ENCODE data around the gene PLEKHH1.
"Not testable (repeated sequence)": the region's sequence is repeated elsewhere in the genome, so short reads cannot be mapped to it uniquely, and the experiment has no call there.

The PLEKHH1 gene

GRCh38 chr14:67537736-67538135 lies 4.6 kb downstream of the PLEKHH1 start:
- no peak for DNase-seq

DNA sequence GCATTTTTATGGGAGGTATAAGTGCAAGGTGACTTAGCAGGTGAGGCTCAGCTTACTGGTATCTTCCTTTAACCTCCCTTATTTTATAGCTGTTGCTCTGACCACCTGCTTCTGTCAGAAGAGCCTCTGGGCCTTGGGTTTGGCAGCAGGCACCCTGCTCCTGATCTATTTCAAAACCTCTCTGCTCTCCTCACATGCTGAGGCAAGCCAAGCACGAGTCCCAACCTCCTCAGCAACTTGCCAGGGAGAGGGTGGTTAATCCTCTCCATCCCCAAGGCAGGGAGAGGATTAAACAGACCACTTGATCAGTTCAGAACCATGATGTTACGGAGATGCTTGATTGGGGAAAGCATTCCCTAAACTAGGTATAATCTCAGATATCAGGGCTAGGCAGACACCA lies 5.4 kb downstream of the PLEKHH1 start:
- DNase-seq, result no peak

GRCh38 chr14:67539116-67539515 lies 6.0 kb downstream of the PLEKHH1 start:
- no peak for DNase-seq

- no peak for DNase-seq
Observed at GRCh38 chr14:67541448-67542387, 8.6 kb downstream of the PLEKHH1 start.

- DNase-seq, result not testable (repeated sequence)
Observed at GRCh38 chr14:67542620-67543019, 9.5 kb downstream of the PLEKHH1 start.

DNA sequence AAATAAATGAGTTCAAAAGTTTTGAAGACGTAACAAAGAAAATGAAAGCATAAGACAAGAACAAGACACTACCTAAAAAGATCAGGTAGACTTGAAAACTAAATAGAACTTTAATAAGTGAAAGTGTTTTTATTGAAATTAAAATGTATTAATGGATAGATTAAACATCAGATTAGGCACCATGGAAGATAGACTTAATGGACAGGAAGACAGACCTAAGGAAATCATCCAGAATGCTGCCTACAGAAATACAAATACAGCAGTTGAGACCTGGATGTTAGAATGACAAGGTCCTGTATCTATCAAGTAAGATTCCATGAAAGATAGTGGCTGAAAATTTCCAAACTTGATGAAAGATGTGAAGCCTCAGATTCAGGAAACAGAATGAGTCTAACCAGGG lies 11.5 kb downstream of the PLEKHH1 start:
- no peak for DNase-seq

DNA sequence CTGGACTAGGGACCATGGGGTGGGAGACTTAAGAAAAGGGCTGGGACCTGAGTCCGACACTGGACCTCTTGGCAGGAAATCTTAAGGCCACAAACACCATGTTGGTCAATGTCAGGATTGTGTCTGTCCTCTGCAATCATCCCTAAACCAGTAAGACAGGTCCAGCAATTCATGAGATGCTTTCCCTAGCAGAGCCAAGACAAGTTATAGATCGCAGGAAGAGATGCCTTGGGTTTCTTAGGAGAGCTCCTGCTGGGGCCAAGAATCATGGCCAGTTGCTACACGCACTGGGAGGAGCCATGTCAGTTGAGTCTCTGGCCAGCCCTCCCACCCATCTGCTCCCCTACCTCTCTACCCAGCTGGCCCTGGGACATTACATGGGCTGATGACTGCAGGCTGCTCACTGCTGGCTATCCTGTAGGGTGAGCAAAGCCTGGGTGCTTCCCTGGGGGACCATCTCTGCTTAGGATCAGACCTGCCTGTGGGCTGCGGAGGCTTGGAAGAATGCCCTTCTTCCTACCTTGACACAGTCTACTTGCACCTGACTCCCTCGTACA lies 14.2 kb downstream of the PLEKHH1 start:
- DNase-seq, result no peak

DNA sequence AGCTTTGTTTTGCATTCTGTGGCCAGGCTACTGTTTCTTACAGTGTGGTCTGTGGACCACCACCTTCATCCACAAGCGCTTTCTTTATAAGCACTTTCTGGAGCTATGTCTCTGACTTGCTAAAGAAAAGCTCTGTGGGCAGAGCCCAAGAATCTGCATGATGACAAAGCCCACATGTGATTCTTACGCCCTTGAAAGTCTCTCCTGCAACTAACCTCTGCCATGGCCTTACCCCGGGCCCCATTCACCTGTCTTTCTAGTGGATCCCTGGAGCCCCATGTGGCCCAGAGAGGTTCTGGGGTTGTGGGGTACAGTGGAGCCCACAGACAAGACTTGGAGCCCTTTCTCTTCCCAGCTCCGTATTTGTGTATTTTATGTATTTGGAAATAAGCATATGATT lies 16.6 kb downstream of the PLEKHH1 start:
- DNase-seq, result no peak

DNA sequence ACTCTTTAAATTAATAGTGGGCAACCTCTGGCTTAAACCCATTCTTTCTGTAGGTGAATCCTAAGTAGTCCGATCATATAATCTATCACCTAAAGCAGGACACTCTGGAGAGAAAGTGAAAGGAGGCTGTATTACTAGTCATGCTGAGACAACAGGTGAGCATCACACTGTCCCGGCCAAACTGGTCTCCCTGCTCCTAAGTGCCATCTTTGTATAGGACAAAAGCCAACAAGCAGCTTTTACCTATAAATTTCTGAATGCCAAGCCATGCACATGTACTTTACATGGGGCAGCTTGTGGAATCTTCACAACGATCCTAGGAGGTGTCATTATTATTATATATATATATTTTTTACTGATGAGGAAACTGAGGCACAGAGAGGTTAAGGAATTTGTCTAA lies 18.0 kb downstream of the PLEKHH1 start:
- no peak for DNase-seq

DNA sequence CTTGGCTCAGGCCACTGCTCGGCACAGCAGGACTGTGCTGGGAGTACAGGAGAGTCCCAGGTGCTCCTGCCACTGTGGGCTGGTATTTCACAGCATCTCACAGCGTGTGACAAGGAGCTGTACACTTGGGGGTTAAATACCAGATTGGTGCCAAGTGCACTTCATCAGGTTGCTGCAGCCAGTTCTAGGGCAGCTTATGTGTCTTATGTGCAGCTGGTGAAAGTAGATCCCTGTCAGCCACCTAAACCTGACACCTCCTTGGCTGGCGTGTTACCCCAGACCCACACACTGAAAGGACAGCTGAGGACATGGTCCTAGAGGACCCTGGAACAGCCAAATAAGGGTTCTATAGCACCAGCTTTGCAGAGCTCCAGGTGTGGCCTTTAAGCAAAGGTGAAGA lies 18.9 kb downstream of the PLEKHH1 start:
- no peak for DNase-seq

GRCh38 chr14:67553547-67553946 lies 20.5 kb downstream of the PLEKHH1 start:
- no peak for DNase-seq

- no peak for DNase-seq
Observed at GRCh38 chr14:67554341-67554740, 21.3 kb downstream of the PLEKHH1 start.

DNA sequence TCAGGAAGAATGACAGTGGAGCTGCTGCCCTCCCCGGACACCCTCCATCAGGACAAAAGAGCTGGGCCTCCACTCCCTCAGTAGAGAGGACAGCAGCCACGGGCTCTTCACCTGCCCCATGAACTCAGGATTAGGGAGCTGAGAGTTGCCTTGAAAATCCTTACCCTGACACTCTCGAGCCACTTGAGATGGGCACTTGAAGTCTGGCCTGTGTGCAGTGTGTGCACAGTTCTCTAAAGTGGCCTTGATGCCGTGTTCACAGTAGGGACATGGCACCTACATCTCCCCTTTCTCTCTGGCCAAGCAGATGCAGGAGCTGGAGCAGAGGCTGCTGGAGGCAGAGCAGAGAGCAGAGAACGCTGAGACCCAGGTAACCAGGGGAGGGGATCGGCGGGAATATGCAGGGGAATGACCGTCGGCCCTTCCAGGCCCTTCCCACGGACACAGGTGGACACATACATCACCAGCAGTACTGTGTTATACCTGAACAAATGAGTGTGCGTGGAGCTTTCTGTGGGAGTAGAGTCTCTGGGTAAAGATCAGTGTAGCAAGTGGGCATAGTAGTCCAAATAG lies 22.5 kb downstream of the PLEKHH1 start:
- DNase-seq, result no peak

- DNase-seq, result no peak
Observed at GRCh38 chr14:67556671-67557070, 23.6 kb downstream of the PLEKHH1 start.

DNA sequence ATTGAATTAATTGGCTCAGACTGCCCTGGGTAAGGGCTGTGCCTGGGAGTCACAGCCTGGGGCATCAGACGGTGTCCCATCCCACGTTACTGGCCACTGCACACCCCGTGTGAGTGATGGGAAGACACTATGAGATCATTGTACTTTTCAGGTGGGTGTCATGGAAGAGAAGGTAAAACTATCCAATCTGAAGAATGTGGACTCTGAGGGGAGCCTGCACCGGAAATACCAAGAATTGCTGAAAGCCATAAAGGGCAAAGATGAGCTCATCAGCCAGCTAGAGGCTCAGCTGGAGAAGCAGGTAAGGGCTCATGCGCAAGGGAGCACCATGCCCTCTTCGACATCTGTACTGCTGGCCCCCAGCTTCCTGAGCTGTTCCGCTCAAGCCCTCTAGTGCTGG lies 24.0 kb downstream of the PLEKHH1 start:
- DNase-seq, result no peak

GRCh38 chr14:67557656-67558055 lies 24.6 kb downstream of the PLEKHH1 start:
- no peak for DNase-seq

GRCh38 chr14:67559639-67560038 lies 26.5 kb downstream of the PLEKHH1 start:
- DNase-seq, result no peak

- DNase-seq, result no peak
Observed at GRCh38 chr14:67562025-67562775, 29.1 kb downstream of the PLEKHH1 start.

GRCh38 chr14:67562776-67563150 lies 29.7 kb downstream of the PLEKHH1 start:
- no peak for DNase-seq

DNA sequence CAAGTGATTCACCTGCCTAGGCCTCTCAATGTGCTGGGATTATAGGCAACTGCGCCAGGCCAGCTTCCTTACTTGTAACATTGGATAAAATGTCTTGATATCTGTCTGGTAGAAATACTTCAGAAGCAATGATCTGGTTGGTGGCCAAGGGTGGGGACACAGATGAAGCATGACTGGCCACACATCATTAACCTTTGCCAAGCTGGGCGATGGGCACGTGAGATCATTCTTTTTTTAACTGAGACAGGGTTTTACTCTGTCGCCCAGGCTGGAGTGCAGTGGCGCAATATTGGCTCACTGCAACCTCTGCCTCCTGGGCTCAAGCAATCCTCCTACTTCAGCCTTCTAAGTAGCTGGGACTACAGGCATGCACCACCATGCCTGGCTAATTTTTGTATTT lies 31.1 kb downstream of the PLEKHH1 start:
- DNase-seq, result no peak

- no peak for DNase-seq
Observed at GRCh38 chr14:67566908-67567307, 33.8 kb downstream of the PLEKHH1 start.

DNA sequence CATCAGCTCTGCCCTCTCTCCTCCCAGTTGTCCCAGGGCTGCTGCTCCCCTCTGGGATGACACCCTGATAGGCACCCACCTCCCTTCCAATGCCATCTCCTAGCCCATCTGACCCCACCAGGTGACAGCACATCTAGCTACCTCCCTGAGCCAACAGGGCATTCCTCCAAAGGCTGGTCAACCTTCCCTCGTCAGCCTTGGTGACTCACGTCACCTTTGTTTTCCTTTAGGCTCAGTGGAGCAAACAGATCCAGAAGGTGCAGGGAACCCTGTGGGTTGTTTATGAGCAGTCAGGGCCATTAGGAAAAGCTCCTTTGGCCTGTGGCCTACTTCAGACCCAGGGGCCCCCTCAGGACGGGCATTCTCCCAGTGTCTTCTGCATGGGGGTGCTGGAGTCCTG lies 34.6 kb downstream of the PLEKHH1 start:
- no peak for DNase-seq

- DNase-seq, result no peak
Observed at GRCh38 chr14:67569011-67569650, 36.0 kb downstream of the PLEKHH1 start.
